GM23338 (cell line): Measurements from ENCODE around the gene EPS8L3. TPM values are rescaled to one million over a fixed set of nuclear protein-coding genes. Genes with fewer than 3 reads are reported as not detected.

Experiments used
- ATAC-seq: fragments of 200-7000 bp; cut with Tn5 transposase; 3 replicates; pipeline ENCODE4 v1.9.1; 2020
- DNase-seq: peaks from one replicate; pipeline ENCODE4 v3.0.0-alpha.2; 2015; ENCODE audit warnings: low spot score
- H2AFZ ChIP-seq: fragments of 200-600 bp; sonication (generic); 2 replicates; pipeline ENCODE4 v1.8.0; 2016; ENCODE audit warnings: antibody characterized with exemption, mild to moderate bottlenecking, moderate library complexity
- H3F3A ChIP-seq: fragments of 200-600 bp; sonication (generic); replicated peaks from 2 replicates; pipeline ENCODE4 v1.8.0; 2017; ENCODE audit warnings: antibody characterized with exemption, mixed run types, low read depth
- H3K27ac ChIP-seq: fragments of 200-600 bp; sonication (generic); 2 replicates; pipeline ENCODE4 v1.6.1; 2016; ENCODE audit warnings: low read depth
- H3K27me3 ChIP-seq: fragments of 200-600 bp; sonication (generic); 2 replicates; pipeline ENCODE4 v1.8.0; 2016; ENCODE audit warnings: mild to moderate bottlenecking, mixed run types, moderate library complexity; ENCODE audit not compliant: insufficient read depth
- H3K36me3 ChIP-seq: fragments of 200-600 bp; sonication (generic); 2 replicates; pipeline ENCODE4 v1.8.0; 2016; ENCODE audit warnings: mild to moderate bottlenecking; ENCODE audit not compliant: insufficient read depth
- H3K4me1 ChIP-seq: fragments of 200-600 bp; sonication (generic); 2 replicates; pipeline ENCODE4 v1.8.0; 2016; ENCODE audit warnings: mild to moderate bottlenecking, moderate library complexity; ENCODE audit not compliant: insufficient read depth
- H3K4me2 ChIP-seq: fragments of 200-600 bp; sonication (generic); 2 replicates; pipeline ENCODE4 v1.7.1; 2017; ENCODE audit warnings: mixed run types
- H3K4me3 ChIP-seq: fragments of 200-600 bp; sonication (generic); 2 replicates; pipeline ENCODE4 v1.6.1; 2016; ENCODE audit warnings: mixed run types
- H3K79me2 ChIP-seq: fragments of 200-600 bp; sonication (generic); replicated peaks from 2 replicates; pipeline ENCODE4 v1.8.0; 2017; ENCODE audit warnings: mild to moderate bottlenecking; ENCODE audit not compliant: insufficient read depth
- H3K9me2 ChIP-seq: fragments of 200-600 bp; sonication (generic); 2 replicates; pipeline ENCODE4 v1.8.0; 2017; ENCODE audit not compliant: insufficient read depth
- H4K20me1 ChIP-seq: fragments of 200-600 bp; sonication (generic); replicated peaks from 2 replicates; pipeline ENCODE4 v1.8.0; 2017; ENCODE audit warnings: mild to moderate bottlenecking; ENCODE audit not compliant: insufficient read depth
- H3K27ac Mint-ChIP-seq: 2 replicates; pipeline ENCODE4 v1.8.0; 2020; ENCODE audit warnings: inconsistent platforms, mild to moderate bottlenecking, moderate library complexity, mixed read lengths
- H3K27me3 Mint-ChIP-seq: 3 replicates; pipeline ENCODE4 v1.8.0; 2022; ENCODE audit warnings: low read depth, mild to moderate bottlenecking, moderate library complexity, mixed read lengths, inconsistent platforms; ENCODE audit not compliant: insufficient read depth, poor library complexity
- H3K36me3 Mint-ChIP-seq: 3 replicates; pipeline ENCODE4 v1.8.0; 2021; ENCODE audit warnings: low read depth, mild to moderate bottlenecking, inconsistent platforms, moderate library complexity, mixed read lengths
- H3K4me1 Mint-ChIP-seq: 3 replicates; pipeline ENCODE4 v1.8.0; 2020; ENCODE audit warnings: mild to moderate bottlenecking, inconsistent platforms, mixed read lengths
- H3K4me3 Mint-ChIP-seq: 3 replicates; pipeline ENCODE4 v1.8.0; 2021; ENCODE audit warnings: moderate library complexity, mild to moderate bottlenecking, inconsistent platforms, mixed read lengths
- H3K9me3 Mint-ChIP-seq: 3 replicates; pipeline ENCODE4 v1.8.0; 2020; ENCODE audit warnings: moderate library complexity, mild to moderate bottlenecking, inconsistent platforms, mixed read lengths
- CTCF ChIP-seq, 2 experiments: fragments of 200-600 bp in 1 of 2; sonication (generic) in 1 of 2; conservative IDR thresholded peaks; 2 replicates each; pipeline versions ENCODE4 v1.5.1 to v1.6.1; 2016 to 2017; ENCODE audit warnings: antibody characterized with exemption in 2 of 2, low read depth in 2 of 2, mild to moderate bottlenecking in 2 of 2, moderate library complexity in 1 of 2
- EZH2phosphoT487 ChIP-seq: fragments of 200-600 bp; sonication (generic); IDR thresholded peaks from one replicate; pipeline ENCODE4 v1.8.1; 2018; ENCODE audit warnings: antibody characterized with exemption; ENCODE audit not compliant: unreplicated experiment
- JUNB ChIP-seq: IDR thresholded peaks from one replicate; pipeline ENCODE4 v1.6.1; 2016; ENCODE audit warnings: antibody characterized with exemption; ENCODE audit not compliant: unreplicated experiment
- NANOG ChIP-seq: IDR thresholded peaks from 2 replicates; pipeline ENCODE4 v1.6.1; 2016; ENCODE audit warnings: antibody characterized with exemption, borderline replicate concordance
- POLR2AphosphoS5 ChIP-seq: IDR thresholded peaks from 2 replicates; pipeline ENCODE4 v1.6.1; 2016; ENCODE audit warnings: antibody characterized with exemption, low read depth
- ZNF114 ChIP-seq: fragments of 250-450 bp; sonication (Bioruptor Pico); IDR thresholded peaks from 2 replicates; pipeline ENCODE4 v1.5.0; 2020; ENCODE audit warnings: mild to moderate bottlenecking, moderate library complexity
- ZNF331 ChIP-seq: fragments of 250-450 bp; sonication (Bioruptor Pico); IDR thresholded peaks from 2 replicates; pipeline ENCODE4 v1.5.0; 2020; ENCODE audit warnings: low read depth, mild to moderate bottlenecking, moderate library complexity
- polyA plus RNA-seq: library from polyadenylated mRNA; unstranded; fragments of >200 nt; fragmentation: Nextera tagmentation; extraction: Ambion mirVana; gene quantifications from 2 replicates; pipeline ENCODE4 v1.2.1, GENCODE V29; 2016
- total RNA-seq: library from RNA; depleted of rRNA; stranded (reverse); fragments of >200 nt; shearing (Covaris generic); gene quantifications from 2 replicates; pipeline ENCODE4 v1.2.3, GENCODE V29; 2014
- TF ChIP-seq, protein P1 (sequence below): fragments of 250-450 bp; sonication (Bioruptor Pico); IDR thresholded peaks from 2 replicates; pipeline ENCODE4 v1.5.0; 2020; ENCODE audit warnings: mild to moderate bottlenecking, moderate library complexity
- TF ChIP-seq, protein P2 (sequence below): IDR thresholded peaks from 2 replicates; pipeline ENCODE4 v1.6.1; 2016; ENCODE audit warnings: antibody characterized with exemption
- TF ChIP-seq, protein P3 (sequence below): IDR thresholded peaks from one replicate; pipeline ENCODE4 v1.6.1; 2018; ENCODE audit warnings: antibody characterized with exemption; ENCODE audit not compliant: unreplicated experiment

Gene EPS8L3
- total and polyA plus RNA-seq, 2 experiments from 2014 or later = not detected

DNA sequence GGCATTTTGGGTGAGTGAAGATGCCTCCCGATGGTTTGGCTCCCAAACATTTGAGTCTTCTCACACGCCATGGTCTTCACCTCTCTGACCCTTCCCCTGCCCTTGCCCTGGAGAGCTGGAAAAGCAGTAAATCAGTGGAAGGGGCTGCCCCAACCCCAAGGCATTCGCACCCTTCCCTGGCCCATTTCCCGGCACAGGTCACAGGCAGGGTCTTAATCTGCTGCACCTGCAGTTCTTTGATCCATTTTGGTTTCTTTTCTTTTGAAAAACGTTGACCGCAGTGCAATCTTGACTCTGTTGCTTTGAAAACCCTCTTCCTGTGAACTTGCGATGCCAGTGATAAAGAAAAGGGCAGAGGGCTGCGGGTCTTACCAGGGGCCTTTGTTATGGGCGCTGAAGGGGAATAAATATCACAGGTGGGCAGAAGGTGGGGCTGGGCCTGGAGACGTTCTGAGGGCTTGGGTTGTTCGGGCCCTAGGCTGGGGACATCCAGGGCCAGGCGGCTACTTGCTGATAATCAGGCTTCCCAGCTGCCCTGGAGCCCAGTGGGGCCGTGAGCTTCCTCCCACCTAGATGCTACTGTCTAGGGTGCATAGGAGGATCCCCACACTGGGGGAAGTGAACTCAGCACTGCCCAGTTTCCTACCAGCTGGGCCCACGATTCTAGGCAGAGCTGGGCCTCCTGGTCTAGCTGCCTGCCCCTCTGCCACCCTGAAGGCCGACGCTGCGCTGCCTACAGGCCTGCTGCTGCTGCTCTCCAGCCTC, 38.6 kb upstream of the EPS8L3 start:
- no peak overlapping the region for H3K4me3 ChIP-seq
- no peaks in the 10 kb centered on the region for H3K9me3 Mint-ChIP-seq
- no peak for DNase-seq
- no peak overlapping the region for H3K27ac ChIP-seq
- no peaks in the 10 kb centered on the region for H3K36me3 Mint-ChIP-seq
- H3K4me1 ChIP-seq = no peaks in the 10 kb centered on the region
- H3K36me3 ChIP-seq = no peaks in the 10 kb centered on the region
- no peak overlapping the region for H3K27ac Mint-ChIP-seq
- no peaks in the 10 kb centered on the region for H3K4me1 Mint-ChIP-seq
- H3K4me2 ChIP-seq = no peak overlapping the region
- peaks cover 4% of the 10 kb centered on the region for H3K27me3 Mint-ChIP-seq
- peak overlapping the region; percentile 38; the same call in 1 of the 2 replicates for H2AFZ ChIP-seq
- H3K27me3 ChIP-seq = no peaks in the 10 kb centered on the region
- H3K4me3 Mint-ChIP-seq = no peak overlapping the region
- no peaks in the 10 kb centered on the region for H3F3A ChIP-seq
- no peaks in the 10 kb centered on the region for H3K79me2 ChIP-seq
- no peaks in the 10 kb centered on the region for H4K20me1 ChIP-seq
- TF ChIP-seq POLR2AphosphoS5 = no peak
- TF ChIP-seq, protein P1, sequence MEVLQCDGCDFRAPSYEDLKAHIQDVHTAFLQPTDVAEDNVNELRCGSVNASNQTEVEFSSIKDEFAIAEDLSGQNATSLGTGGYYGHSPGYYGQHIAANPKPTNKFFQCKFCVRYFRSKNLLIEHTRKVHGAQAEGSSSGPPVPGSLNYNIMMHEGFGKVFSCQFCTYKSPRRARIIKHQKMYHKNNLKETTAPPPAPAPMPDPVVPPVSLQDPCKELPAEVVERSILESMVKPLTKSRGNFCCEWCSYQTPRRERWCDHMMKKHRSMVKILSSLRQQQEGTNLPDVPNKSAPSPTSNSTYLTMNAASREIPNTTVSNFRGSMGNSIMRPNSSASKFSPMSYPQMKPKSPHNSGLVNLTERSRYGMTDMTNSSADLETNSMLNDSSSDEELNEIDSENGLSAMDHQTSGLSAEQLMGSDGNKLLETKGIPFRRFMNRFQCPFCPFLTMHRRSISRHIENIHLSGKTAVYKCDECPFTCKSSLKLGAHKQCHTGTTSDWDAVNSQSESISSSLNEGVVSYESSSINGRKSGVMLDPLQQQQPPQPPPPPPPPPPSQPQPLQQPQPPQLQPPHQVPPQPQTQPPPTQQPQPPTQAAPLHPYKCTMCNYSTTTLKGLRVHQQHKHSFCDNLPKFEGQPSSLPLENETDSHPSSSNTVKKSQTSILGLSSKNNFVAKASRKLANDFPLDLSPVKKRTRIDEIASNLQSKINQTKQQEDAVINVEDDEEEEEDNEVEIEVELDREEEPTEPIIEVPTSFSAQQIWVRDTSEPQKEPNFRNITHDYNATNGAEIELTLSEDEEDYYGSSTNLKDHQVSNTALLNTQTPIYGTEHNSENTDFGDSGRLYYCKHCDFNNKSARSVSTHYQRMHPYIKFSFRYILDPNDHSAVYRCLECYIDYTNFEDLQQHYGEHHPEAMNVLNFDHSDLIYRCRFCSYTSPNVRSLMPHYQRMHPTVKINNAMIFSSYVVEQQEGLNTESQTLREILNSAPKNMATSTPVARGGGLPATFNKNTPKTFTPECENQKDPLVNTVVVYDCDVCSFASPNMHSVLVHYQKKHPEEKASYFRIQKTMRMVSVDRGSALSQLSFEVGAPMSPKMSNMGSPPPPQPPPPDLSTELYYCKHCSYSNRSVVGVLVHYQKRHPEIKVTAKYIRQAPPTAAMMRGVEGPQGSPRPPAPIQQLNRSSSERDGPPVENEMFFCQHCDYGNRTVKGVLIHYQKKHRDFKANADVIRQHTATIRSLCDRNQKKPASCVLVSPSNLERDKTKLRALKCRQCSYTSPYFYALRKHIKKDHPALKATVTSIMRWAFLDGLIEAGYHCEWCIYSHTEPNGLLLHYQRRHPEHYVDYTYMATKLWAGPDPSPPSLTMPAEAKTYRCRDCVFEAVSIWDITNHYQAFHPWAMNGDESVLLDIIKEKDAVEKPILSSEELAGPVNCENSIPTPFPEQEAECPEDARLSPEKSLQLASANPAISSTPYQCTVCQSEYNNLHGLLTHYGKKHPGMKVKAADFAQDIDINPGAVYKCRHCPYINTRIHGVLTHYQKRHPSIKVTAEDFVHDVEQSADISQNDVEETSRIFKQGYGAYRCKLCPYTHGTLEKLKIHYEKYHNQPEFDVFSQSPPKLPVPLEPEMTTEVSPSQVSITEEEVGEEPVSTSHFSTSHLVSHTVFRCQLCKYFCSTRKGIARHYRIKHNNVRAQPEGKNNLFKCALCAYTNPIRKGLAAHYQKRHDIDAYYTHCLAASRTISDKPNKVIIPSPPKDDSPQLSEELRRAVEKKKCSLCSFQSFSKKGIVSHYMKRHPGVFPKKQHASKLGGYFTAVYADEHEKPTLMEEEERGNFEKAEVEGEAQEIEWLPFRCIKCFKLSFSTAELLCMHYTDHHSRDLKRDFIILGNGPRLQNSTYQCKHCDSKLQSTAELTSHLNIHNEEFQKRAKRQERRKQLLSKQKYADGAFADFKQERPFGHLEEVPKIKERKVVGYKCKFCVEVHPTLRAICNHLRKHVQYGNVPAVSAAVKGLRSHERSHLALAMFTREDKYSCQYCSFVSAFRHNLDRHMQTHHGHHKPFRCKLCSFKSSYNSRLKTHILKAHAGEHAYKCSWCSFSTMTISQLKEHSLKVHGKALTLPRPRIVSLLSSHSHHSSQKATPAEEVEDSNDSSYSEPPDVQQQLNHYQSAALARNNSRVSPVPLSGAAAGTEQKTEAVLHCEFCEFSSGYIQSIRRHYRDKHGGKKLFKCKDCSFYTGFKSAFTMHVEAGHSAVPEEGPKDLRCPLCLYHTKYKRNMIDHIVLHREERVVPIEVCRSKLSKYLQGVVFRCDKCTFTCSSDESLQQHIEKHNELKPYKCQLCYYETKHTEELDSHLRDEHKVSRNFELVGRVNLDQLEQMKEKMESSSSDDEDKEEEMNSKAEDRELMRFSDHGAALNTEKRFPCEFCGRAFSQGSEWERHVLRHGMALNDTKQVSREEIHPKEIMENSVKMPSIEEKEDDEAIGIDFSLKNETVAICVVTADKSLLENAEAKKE = no peak
- TF ChIP-seq, protein P2, sequence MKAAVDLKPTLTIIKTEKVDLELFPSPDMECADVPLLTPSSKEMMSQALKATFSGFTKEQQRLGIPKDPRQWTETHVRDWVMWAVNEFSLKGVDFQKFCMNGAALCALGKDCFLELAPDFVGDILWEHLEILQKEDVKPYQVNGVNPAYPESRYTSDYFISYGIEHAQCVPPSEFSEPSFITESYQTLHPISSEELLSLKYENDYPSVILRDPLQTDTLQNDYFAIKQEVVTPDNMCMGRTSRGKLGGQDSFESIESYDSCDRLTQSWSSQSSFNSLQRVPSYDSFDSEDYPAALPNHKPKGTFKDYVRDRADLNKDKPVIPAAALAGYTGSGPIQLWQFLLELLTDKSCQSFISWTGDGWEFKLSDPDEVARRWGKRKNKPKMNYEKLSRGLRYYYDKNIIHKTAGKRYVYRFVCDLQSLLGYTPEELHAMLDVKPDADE = no peak
- no peak for TF ChIP-seq ZNF331
- TF ChIP-seq CTCF (conservative IDR thresholded peaks at IDR 0.05; ENCODE audit: low read depth in 2 of 2) = no peak
- TF ChIP-seq ZNF114 (CRISPR knock-in tag) = no peak
- no peak for TF ChIP-seq NANOG
- TF ChIP-seq JUNB = no peak
- no peak for TF ChIP-seq EZH2phosphoT487
- TF ChIP-seq, protein P3, sequence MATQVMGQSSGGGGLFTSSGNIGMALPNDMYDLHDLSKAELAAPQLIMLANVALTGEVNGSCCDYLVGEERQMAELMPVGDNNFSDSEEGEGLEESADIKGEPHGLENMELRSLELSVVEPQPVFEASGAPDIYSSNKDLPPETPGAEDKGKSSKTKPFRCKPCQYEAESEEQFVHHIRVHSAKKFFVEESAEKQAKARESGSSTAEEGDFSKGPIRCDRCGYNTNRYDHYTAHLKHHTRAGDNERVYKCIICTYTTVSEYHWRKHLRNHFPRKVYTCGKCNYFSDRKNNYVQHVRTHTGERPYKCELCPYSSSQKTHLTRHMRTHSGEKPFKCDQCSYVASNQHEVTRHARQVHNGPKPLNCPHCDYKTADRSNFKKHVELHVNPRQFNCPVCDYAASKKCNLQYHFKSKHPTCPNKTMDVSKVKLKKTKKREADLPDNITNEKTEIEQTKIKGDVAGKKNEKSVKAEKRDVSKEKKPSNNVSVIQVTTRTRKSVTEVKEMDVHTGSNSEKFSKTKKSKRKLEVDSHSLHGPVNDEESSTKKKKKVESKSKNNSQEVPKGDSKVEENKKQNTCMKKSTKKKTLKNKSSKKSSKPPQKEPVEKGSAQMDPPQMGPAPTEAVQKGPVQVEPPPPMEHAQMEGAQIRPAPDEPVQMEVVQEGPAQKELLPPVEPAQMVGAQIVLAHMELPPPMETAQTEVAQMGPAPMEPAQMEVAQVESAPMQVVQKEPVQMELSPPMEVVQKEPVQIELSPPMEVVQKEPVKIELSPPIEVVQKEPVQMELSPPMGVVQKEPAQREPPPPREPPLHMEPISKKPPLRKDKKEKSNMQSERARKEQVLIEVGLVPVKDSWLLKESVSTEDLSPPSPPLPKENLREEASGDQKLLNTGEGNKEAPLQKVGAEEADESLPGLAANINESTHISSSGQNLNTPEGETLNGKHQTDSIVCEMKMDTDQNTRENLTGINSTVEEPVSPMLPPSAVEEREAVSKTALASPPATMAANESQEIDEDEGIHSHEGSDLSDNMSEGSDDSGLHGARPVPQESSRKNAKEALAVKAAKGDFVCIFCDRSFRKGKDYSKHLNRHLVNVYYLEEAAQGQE = no peak
- H3K9me2 ChIP-seq = no peaks in the 10 kb centered on the region
- ATAC-seq = peak; percentile 38
